Sigmoid colon (tissue), 4 donors: ENCODE measurements around the gene ALG6.

ENCODE experiments used
- CTCF ChIP-seq, 4 experiments: fragments of 450-650 bp in 3 of 4; fragments of 200-600 bp in 1 of 4; IDR thresholded peaks; one replicate each; pipeline ENCODE4 v1.5.1; 2016 to 2019; ENCODE audit warnings: antibody characterized with exemption in 4 of 4, mild to moderate bottlenecking in 3 of 4, moderate library complexity in 2 of 4
- EP300 ChIP-seq, 4 donors: sonication (generic); formaldehyde crosslinking; IDR thresholded peaks; one replicate each; pipeline ENCODE4 v1.6.1; 2017; ENCODE audit warnings: antibody characterized with exemption in 4 of 4
- POLR2A ChIP-seq, 2 donors: fragments of 450-650 bp; IDR thresholded peaks; one replicate each; pipeline ENCODE4 v1.6.1; 2016; ENCODE audit warnings: antibody characterized with exemption in 2 of 2, mild to moderate bottlenecking in 2 of 2, moderate library complexity in 2 of 2
- POLR2AphosphoS5 ChIP-seq, 4 donors: sonication (generic); formaldehyde crosslinking; IDR thresholded peaks; one replicate each; pipeline ENCODE4 v1.6.1; 2017; ENCODE audit warnings: antibody characterized with exemption in 4 of 4

- no peak for TF ChIP-seq POLR2AphosphoS5 (IDR thresholded peaks at IDR 0.05)
- no peak for TF ChIP-seq POLR2A (IDR thresholded peaks at IDR 0.05)
- TF ChIP-seq CTCF (IDR thresholded peaks at IDR 0.05): no peak
- TF ChIP-seq EP300 (IDR thresholded peaks at IDR 0.05): no peak
These were observed 704 bp downstream of the ALG6 start for GRCh38 chr1:63368131-63368530.
